ENCODE results near the gene PI4KB.

The PI4KB gene

GRCh38 chr1:151334822-151335221, 7.6 kb upstream of the PI4KB start:
- DNase-seq (ENCODE audit: low spot score) = no peak
- no peak for TF ChIP-seq CTCF (IDR thresholded peaks at IDR 0.05; ENCODE audit: borderline replicate concordance, control extremely low read depth, extremely low read depth, insufficient read depth, missing control alignments)
- in situ Hi-C loops (cut with MboI; ENCODE audit: low sequenced_read_pairs, unreplicated experiment) = no loop called here

- in situ Hi-C loops (cut with MboI; ENCODE audit: low sequenced_read_pairs, unreplicated experiment) = no loop called here
- TF ChIP-seq CTCF (IDR thresholded peaks at IDR 0.05; ENCODE audit: borderline replicate concordance, control extremely low read depth, extremely low read depth, insufficient read depth, missing control alignments) = no peak
- DNase-seq (ENCODE audit: low spot score) = no peak
Measured at GRCh38 chr1:151327903-151328674, 873 bp upstream of the PI4KB start.

GRCh38 chr1:151326619-151327222, 495 bp downstream of the PI4KB start:
- peak; percentile 87 for DNase-seq (ENCODE audit: low spot score)
- no peak for TF ChIP-seq CTCF (IDR thresholded peaks at IDR 0.05; ENCODE audit: borderline replicate concordance, control extremely low read depth, extremely low read depth, insufficient read depth, missing control alignments)
- in situ Hi-C loops (cut with MboI; ENCODE audit: low sequenced_read_pairs, unreplicated experiment) = no loop called here

- DNase-seq (ENCODE audit: low spot score) = no peak
- in situ Hi-C loops (cut with MboI; ENCODE audit: low sequenced_read_pairs, unreplicated experiment) = no loop called here
- no peak for TF ChIP-seq CTCF (IDR thresholded peaks at IDR 0.05; ENCODE audit: borderline replicate concordance, control extremely low read depth, extremely low read depth, insufficient read depth, missing control alignments)
Measured at GRCh38 chr1:151325646-151326429, 1.4 kb downstream of the PI4KB start.

- in situ Hi-C loops (cut with MboI; ENCODE audit: low sequenced_read_pairs, unreplicated experiment) = no loop called here
- no peak for TF ChIP-seq CTCF (IDR thresholded peaks at IDR 0.05; ENCODE audit: borderline replicate concordance, control extremely low read depth, extremely low read depth, insufficient read depth, missing control alignments)
- DNase-seq (ENCODE audit: low spot score) = no peak
Measured at GRCh38 chr1:151325231-151325630, 2.0 kb downstream of the PI4KB start.

GRCh38 chr1:151324390-151324930, 2.8 kb downstream of the PI4KB start:
- TF ChIP-seq CTCF (IDR thresholded peaks at IDR 0.05; ENCODE audit: borderline replicate concordance, control extremely low read depth, extremely low read depth, insufficient read depth, missing control alignments) = no peak
- in situ Hi-C loops (cut with MboI; ENCODE audit: low sequenced_read_pairs, unreplicated experiment) = no loop called here

More at GRCh38 chr1:151324390-151324930, 2.8 kb downstream of the PI4KB start:
- DNase-seq (ENCODE audit: low spot score) = no peak
